Activated naive CD4-positive, alpha-beta T cell treated with anti-CD3 and anti-CD28 coated beads, Interleukin-2, amount 10 ng/mL, durations not matched to agents 5 hours and 36 hours (primary cell): ENCODE measurements around the gene NNAT. TPM values are rescaled to one million over a fixed set of nuclear protein-coding genes. Genes with fewer than 3 reads are reported as not detected.

Experiments
- total RNA-seq, 2 experiments: library from RNA; stranded (reverse); gene quantifications; one replicate each; pipeline ENCODE4 v1.2.3, GENCODE V29; 2021

Gene NNAT
- total RNA-seq, result under 1 TPM in 1 of 2 experiments, not detected in 1; 0.20 TPM

GRCh38 chr20:37521061-37521771 is at the start of gene NNAT:
NNAT (plus strand) TSS chr20:37521250; CDS start chr20:37521332, 82 bp downstream.

DNA sequence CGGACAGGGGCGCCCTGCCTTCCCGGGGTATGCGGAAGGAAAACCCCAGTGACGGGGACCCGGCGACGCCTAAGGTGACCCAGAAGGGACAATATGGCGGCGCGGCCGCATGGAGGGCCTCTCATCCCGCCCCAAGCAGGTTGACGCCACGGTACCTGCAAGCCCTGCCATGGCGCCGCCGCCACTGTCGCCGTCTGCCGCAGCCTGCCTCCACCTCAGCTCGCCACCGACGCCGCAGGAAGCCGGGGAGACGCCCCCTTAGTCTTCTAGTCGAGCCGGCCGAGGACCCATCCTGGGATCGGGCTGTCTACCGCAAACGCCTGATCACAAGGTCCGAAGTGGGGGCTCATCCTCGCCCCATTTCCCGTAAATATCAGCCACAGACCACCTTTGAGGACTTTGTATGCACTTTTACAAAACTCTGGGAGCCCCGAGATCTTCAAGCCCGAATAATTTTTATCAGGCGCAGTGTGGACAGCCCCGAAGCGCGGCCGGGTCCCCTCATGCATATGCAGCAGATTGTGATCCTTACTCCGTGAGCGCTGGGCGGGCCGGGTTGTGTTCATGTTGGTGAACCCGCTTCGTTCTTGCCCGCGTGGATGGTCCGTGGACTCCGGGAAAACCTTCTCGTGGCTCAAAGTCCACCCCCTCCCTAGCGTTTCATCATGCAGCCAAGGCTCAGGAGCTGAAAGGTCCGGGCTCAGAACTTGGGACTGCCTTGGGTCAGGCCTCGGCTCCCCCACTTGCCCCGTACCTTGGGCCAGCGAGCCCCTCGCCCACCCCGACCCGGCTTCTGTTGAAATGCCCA is 6.8 kb downstream of the NNAT start, which contains the start of gene BLCAP:
TSS of gene BLCAP (minus strand) at position 239 of the 808 bp plus-strand sequence. CDS start 8,702 bp downstream, outside the sequence.

Other genes with a start within 250 kb of the NNAT start
- 1 to 10 TPM; 9.4 to 9.6 TPM for gene MANBAL, start 231.6 kb upstream of the NNAT start, total RNA-seq
- 1 to 10 TPM; 1.2 to 1.3 TPM for gene SRC, start 175.1 kb upstream of the NNAT start, total RNA-seq
- 10 to 100 TPM; 43.5 to 46.8 TPM for gene BLCAP, start 6.6 kb downstream of the NNAT start, total RNA-seq
- 10 to 100 TPM; 58.0 to 58.4 TPM for gene CTNNBL1, start 172.8 kb downstream of the NNAT start, total RNA-seq